Activated naive CD4-positive, alpha-beta T cell treated with anti-CD3 and anti-CD28 coated beads for 36 hours (primary cell): ENCODE data around the gene OTOS. TPM values are rescaled to one million over a fixed set of nuclear protein-coding genes. Genes with fewer than 3 reads are reported as not detected.

Experiments used
- CTCF ChIA-PET: fragments of 350-600 bp; sonication (Branson Sonifier 250); formaldehyde crosslinking; loops from one replicate; lab custom pipeline; 2021; ENCODE audit warnings: antibody characterized with exemption; lab: Charles Lee
- DNase-seq: peaks from one replicate; pipeline ENCODE4 v3.0.0-alpha.2; 2020
- H3K27ac Mint-ChIP-seq: one replicate; pipeline ENCODE4 v1.8.0; 2021; ENCODE audit warnings: mild to moderate bottlenecking, mixed read lengths
- H3K27me3 Mint-ChIP-seq: one replicate; pipeline ENCODE4 v1.8.0; 2021; ENCODE audit warnings: low read depth, mixed read lengths
- H3K36me3 Mint-ChIP-seq: one replicate; pipeline ENCODE4 v1.8.0; 2021; ENCODE audit warnings: low read depth, mixed read lengths
- H3K4me1 Mint-ChIP-seq: one replicate; pipeline ENCODE4 v1.8.0; 2021; ENCODE audit warnings: low read depth, mixed read lengths
- H3K4me3 Mint-ChIP-seq: one replicate; pipeline ENCODE4 v1.8.0; 2021; ENCODE audit warnings: mild to moderate bottlenecking, moderate library complexity, mixed read lengths
- H3K9me3 Mint-ChIP-seq: one replicate; pipeline ENCODE4 v1.8.0; 2021; ENCODE audit warnings: mixed read lengths
- intact Hi-C: fragments of 100-400 bp; cut with micrococcal nuclease; formaldehyde crosslinking; loops from one replicate; pipeline ENCODE4 v1.15.1; 2023
- total RNA-seq, 2 experiments: library from RNA; stranded (reverse); gene quantifications; one replicate each; pipeline ENCODE4 v1.2.3, GENCODE V29; 2021

Gene OTOS
- total RNA-seq, 2 experiments from 2014 or later, result not detected

DNA sequence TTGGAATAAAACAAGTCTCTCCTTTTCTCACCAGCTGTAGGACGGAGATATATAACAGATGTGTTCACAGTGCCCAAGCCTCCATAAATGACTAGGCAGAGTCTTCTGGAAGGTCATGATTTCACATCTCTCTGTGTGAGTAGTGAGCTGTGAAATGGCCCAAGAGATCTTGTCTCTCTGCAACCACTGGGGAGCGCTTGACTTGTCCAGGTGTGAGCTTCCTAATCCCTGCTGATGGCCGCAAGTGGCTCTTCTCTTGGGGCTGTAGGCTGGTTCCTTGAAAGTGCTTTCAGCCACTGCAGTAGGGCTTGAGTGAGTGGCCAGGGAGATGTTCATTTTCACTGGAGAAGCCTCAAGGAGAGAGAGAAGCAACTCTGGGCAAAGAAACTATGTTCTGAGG lies 38.1 kb upstream of the OTOS start:
- intact Hi-C loops, result no loop called here
- H3K9me3 Mint-ChIP-seq, result no peaks in the 10 kb centered on the region
- no peak overlapping the region for H3K27ac Mint-ChIP-seq
- CTCF ChIA-PET, result no interaction called here
- no peak for DNase-seq
- H3K27me3 Mint-ChIP-seq, result peaks cover 19% of the 10 kb centered on the region
- H3K4me3 Mint-ChIP-seq, result no peak overlapping the region
- H3K4me1 Mint-ChIP-seq, result no peaks in the 10 kb centered on the region
- H3K36me3 Mint-ChIP-seq, result no peaks in the 10 kb centered on the region

DNA sequence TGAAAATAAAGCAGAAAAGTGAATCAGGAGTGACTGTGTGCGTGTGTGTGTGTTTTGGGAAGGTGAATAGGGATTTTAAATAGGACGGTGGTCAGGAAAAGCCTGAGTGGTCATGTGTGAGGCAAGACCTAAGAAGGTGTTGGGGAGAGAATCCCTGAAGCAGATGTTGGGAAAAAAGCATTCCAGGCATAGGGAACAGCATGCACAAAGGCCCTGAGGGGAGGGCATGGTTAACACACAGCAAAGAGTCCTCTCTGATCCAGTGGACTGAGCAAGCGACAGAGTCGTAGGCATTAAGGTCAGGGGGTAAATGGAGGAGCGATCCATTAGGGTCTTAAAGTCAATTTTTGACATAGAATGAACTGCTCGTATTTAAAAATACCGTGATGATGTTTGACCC lies 34.0 kb upstream of the OTOS start:
- Mint-ChIP-seq H3K4me3 (no peak overlapping the region), H3K27me3 (peaks cover 7% of the 10 kb centered on the region), H3K27ac (no peak overlapping the region), H3K4me1 (peaks cover 3% of the 10 kb centered on the region), H3K36me3 (no peaks in the 10 kb centered on the region), H3K9me3 (no peaks in the 10 kb centered on the region)
- CTCF ChIA-PET, result no interaction called here
- intact Hi-C loops, result no loop called here
- no peak for DNase-seq

DNA sequence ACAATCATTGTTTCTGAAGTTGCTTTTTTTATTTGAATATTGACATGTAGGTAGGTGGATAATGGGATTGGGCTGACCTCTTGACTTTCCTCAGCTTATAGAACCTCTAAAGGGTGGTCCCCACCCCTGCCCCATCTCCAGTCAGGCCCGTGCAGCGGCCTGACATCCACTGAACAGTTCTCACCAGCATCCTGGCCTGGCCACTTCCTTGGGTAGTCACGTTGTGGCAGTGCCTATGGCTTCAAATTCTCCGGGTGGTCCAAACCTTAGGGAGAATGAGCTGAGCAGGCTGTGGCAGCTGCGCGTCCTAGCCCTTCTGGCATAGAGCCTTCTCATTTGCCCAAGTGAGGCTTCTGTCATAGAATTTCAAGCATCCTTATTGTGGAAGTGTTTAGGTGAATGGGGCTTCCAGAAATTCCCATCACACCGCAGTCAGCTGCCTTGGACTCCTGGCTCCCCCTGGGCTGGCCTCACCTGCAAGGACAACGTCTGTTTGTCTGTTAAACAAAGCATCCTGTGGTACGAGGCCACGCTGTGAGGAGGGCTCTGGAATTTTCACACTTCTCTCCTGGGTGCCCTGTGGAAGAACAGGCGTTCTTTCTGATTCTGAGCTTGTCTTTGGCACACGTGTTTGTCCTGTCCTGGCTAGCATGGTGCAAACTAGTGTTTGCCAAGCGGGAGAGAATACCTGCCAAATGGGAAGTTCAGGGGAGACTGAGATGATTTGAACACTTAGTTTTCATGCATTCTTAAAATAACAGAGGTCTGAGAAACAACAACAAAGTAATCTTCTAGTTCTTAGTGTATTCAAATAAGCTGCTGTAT lies 31.8 kb upstream of the OTOS start:
- no peaks in the 10 kb centered on the region for H3K9me3 Mint-ChIP-seq
- intact Hi-C loops, result no loop called here
- H3K36me3 Mint-ChIP-seq, result no peaks in the 10 kb centered on the region
- H3K4me1 Mint-ChIP-seq, result peaks cover 3% of the 10 kb centered on the region
- CTCF ChIA-PET, result no interaction called here
- peaks cover 6% of the 10 kb centered on the region for H3K27me3 Mint-ChIP-seq
- H3K4me3 Mint-ChIP-seq, result no peak overlapping the region
- no peak for DNase-seq
- H3K27ac Mint-ChIP-seq, result no peak overlapping the region

- H3K4me1 Mint-ChIP-seq, result peaks cover 3% of the 10 kb centered on the region
- CTCF ChIA-PET, result no interaction called here
- no peak overlapping the region for H3K4me3 Mint-ChIP-seq
- no peaks in the 10 kb centered on the region for H3K9me3 Mint-ChIP-seq
- intact Hi-C loops, result no loop called here
- H3K27me3 Mint-ChIP-seq, result peaks cover 9% of the 10 kb centered on the region
- H3K27ac Mint-ChIP-seq, result no peak overlapping the region
- no peak for DNase-seq
- H3K36me3 Mint-ChIP-seq, result no peaks in the 10 kb centered on the region
Measured at GRCh38 chr2:240170883-240171282, 30.4 kb upstream of the OTOS start.

DNA sequence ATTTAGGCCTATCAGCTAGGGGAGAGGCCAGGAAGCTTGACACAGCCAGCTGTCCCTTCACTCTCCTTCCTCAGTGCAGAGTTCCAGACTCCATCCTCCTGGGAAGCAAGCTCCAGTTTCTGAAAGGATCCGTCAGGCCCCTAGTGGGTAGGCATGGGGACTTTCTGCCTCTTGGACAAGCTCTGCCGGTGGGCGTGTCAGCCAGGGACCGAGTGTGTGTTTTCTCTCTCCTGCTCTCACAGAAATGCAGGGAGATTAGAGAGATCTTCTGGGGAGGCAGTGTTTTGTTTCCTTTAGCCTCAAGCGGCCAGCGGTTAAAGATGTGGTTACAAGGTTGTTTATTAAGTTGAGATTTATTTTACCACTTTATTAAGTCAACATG lies 29.9 kb upstream of the OTOS start:
- Mint-ChIP-seq H3K9me3 (no peaks in the 10 kb centered on the region), H3K4me1 (peaks cover 3% of the 10 kb centered on the region), H3K36me3 (no peaks in the 10 kb centered on the region), H3K27me3 (peaks cover 9% of the 10 kb centered on the region), H3K4me3 (no peak overlapping the region), H3K27ac (no peak overlapping the region)
- DNase-seq, result no peak
- CTCF ChIA-PET, result no interaction called here
- intact Hi-C loops, result no loop called here

- CTCF ChIA-PET, result no interaction called here
- H3K4me1 Mint-ChIP-seq, result peaks cover 3% of the 10 kb centered on the region
- intact Hi-C loops, result no loop called here
- H3K27ac Mint-ChIP-seq, result no peak overlapping the region
- H3K27me3 Mint-ChIP-seq, result peaks cover 9% of the 10 kb centered on the region
- no peak for DNase-seq
- no peak overlapping the region for H3K4me3 Mint-ChIP-seq
- H3K9me3 Mint-ChIP-seq, result no peaks in the 10 kb centered on the region
- H3K36me3 Mint-ChIP-seq, result no peaks in the 10 kb centered on the region
Measured at GRCh38 chr2:240169486-240170353, 29.3 kb upstream of the OTOS start.

DNA sequence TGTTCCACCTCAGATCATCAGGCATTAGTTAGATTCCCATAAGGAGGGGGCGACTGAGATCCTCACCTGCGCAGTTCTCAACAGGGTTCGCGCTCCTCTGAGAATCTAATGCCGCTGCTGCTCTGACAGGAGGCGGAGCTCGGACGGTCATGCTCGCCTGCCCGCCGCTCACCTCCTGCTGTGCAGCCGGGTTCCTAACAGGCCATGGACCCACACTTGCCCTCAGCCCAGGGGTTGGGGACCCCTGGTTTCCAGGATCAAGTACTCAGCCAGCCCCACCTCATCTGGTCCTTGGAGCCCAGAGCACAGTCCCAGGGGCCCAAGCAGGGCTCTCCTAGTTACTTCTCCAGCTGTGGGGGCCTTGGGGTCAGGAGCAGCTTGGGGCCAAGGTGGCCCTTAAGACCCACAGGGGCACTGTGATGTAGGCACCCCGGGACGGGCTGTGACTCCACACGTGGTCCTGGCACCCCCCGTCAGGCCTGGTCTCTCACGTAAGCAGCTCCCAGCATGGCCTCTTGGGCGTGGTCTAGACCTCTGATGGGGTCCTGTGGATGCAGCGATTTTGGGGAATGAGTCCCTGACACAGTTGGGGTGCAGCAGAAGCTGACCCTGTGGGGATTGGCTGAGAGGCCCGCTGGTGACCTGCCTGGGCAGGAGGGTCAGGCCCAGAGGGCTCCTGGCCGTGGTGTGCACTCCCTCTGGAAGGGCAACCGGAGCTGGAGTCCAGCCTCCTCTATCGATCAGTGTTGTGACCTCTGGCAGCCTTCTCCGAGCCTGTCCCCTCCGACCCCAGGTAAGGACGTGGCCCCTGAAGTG lies 28.3 kb upstream of the OTOS start:
- H3K27me3 Mint-ChIP-seq, result peaks cover 5% of the 10 kb centered on the region
- no peak overlapping the region for H3K4me3 Mint-ChIP-seq
- H3K4me1 Mint-ChIP-seq, result peaks cover 3% of the 10 kb centered on the region
- peaks cover 3% of the 10 kb centered on the region for H3K9me3 Mint-ChIP-seq
- intact Hi-C loops, result no loop called here
- no peaks in the 10 kb centered on the region for H3K36me3 Mint-ChIP-seq
- no peak overlapping the region for H3K27ac Mint-ChIP-seq
- no peak for DNase-seq
- CTCF ChIA-PET, result interaction anchor here (0.5 kb wide), 1 partner anchor 37 kb away, joined by 4 read pairs; no protein-coding TSS in a partner anchor

DNA sequence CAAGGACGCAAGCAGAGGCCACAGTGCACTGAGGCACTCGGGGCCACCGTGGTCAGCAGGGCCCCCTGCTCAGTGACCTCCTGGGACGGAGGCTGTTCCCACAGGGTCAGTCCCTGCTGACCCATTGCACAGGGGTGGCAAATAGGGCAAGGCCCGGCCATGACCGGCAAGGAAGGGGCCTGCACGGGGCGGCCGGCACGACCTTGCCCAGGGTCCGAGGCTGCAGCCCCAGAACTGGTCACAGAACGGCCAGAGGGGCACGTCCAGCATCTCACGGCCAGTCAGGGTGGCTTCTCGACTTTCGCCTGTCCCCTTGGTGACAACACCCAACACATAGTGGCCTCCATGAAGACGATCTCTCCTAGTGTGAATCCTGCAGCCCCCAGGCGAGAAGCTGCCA lies 27.6 kb upstream of the OTOS start:
- no peak overlapping the region for H3K4me3 Mint-ChIP-seq
- CTCF ChIA-PET, result no interaction called here
- peaks cover 3% of the 10 kb centered on the region for H3K9me3 Mint-ChIP-seq
- no peaks in the 10 kb centered on the region for H3K36me3 Mint-ChIP-seq
- H3K27me3 Mint-ChIP-seq, result peaks cover 5% of the 10 kb centered on the region
- intact Hi-C loops, result no loop called here
- no peak overlapping the region for H3K27ac Mint-ChIP-seq
- H3K4me1 Mint-ChIP-seq, result no peaks in the 10 kb centered on the region
- DNase-seq, result no peak

GRCh38 chr2:240167588-240167880 lies 27.1 kb upstream of the OTOS start:
- peaks cover 7% of the 10 kb centered on the region for H3K27me3 Mint-ChIP-seq
- CTCF ChIA-PET, result no interaction called here
- no peaks in the 10 kb centered on the region for H3K36me3 Mint-ChIP-seq
- H3K4me1 Mint-ChIP-seq, result no peaks in the 10 kb centered on the region
- intact Hi-C loops, result no loop called here
- peaks cover 3% of the 10 kb centered on the region for H3K9me3 Mint-ChIP-seq
- no peak overlapping the region for H3K4me3 Mint-ChIP-seq
- no peak for DNase-seq
- H3K27ac Mint-ChIP-seq, result no peak overlapping the region

DNA sequence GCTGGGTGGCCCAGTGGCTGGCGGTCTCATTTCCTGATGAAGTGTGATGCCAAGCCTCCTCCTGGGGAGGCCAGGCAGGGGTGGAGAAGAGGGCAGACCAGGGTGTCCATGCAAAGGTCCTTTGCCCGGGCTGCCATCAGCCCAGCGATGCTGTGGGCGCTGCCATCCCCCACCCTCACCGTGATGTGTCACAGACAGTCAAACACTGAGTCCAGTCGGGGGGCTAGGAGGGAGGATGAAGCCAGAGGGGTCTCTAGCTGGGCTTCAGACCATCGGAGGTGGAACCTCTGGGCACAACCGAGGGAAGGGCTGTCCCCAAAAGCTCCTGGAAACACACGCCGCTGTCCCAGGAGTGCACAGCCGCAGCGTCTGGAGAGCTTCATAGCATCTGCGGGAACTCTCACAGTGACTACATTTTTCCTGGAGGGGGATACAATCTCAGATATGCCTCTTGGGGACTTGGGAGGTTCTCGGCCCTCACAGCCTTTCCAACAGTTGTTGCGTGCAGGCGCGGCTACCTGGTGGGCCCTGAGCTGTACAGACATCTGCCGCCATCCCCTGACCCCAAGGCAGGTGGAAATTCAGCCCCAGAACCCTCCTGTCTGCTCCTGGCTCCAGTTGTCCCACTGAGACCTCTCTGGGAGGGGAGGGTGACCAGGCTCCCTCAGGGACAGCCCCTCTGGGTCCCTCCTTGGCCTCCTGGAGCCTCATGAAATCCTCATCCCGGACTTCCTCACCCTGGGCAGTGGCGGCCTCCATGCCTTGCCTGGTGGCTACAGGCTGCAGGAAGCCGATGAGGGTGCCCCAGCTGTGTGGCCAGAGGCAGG lies 26.5 kb upstream of the OTOS start:
- Mint-ChIP-seq H3K4me1 (no peaks in the 10 kb centered on the region), H3K27me3 (peaks cover 11% of the 10 kb centered on the region), H3K9me3 (peaks cover 3% of the 10 kb centered on the region), H3K27ac (no peak overlapping the region), H3K4me3 (no peak overlapping the region), H3K36me3 (no peaks in the 10 kb centered on the region)
- DNase-seq, result no peak
- intact Hi-C loops, result no loop called here
- CTCF ChIA-PET, result no interaction called here

- Mint-ChIP-seq H3K36me3 (no peaks in the 10 kb centered on the region), H3K4me1 (no peaks in the 10 kb centered on the region), H3K9me3 (peaks cover 3% of the 10 kb centered on the region), H3K27ac (no peak overlapping the region), H3K27me3 (peaks cover 11% of the 10 kb centered on the region), H3K4me3 (no peak overlapping the region)
- DNase-seq, result no peak
- CTCF ChIA-PET, result no interaction called here
- intact Hi-C loops, result no loop called here
Measured at GRCh38 chr2:240166191-240166590, 25.7 kb upstream of the OTOS start.

- DNase-seq, result no peak
- no peaks in the 10 kb centered on the region for H3K36me3 Mint-ChIP-seq
- H3K4me1 Mint-ChIP-seq, result no peaks in the 10 kb centered on the region
- intact Hi-C loops, result no loop called here
- no peak overlapping the region for H3K4me3 Mint-ChIP-seq
- H3K27me3 Mint-ChIP-seq, result peaks cover 11% of the 10 kb centered on the region
- no peak overlapping the region for H3K27ac Mint-ChIP-seq
- peaks cover 3% of the 10 kb centered on the region for H3K9me3 Mint-ChIP-seq
- CTCF ChIA-PET, result no interaction called here
Measured at GRCh38 chr2:240165661-240166060, 25.2 kb upstream of the OTOS start.
